Esophagus muscularis mucosa (tissue), 4 donors: ENCODE results near the gene TMCC3. TPM values are rescaled to one million over a fixed set of nuclear protein-coding genes. Genes with fewer than 3 reads are reported as not detected.

Experiments used
- DNase-seq: peaks from one replicate; pipeline ENCODE4 v3.0.0-alpha.2; 2017; ENCODE audit errors: extremely low spot score
- H3K27ac ChIP-seq, 4 donors: fragments of 200-600 bp; sonication (generic); replicated peaks in 1 of 4; 1 replicate in 3 of 4; 2 replicates in 1 of 4; pipeline ENCODE4 v1.5.1; 2016 to 2019; ENCODE audit warnings: mild to moderate bottlenecking in 1 of 4
- H3K27me3 ChIP-seq, 4 donors: fragments of 200-600 bp; sonication (generic); one replicate each; pipeline versions ENCODE4 v1.5.1 to v1.6.0; 2016 to 2019
- H3K36me3 ChIP-seq, 4 donors: fragments of 200-600 bp; sonication (generic); one replicate each; pipeline ENCODE4 v1.5.1; 2016 to 2019
- H3K4me1 ChIP-seq, 4 donors: fragments of 200-600 bp; sonication (generic); one replicate each; pipeline ENCODE4 v1.5.1; 2016 to 2019
- H3K4me3 ChIP-seq, 4 donors: fragments of 200-600 bp; sonication (generic); 1 replicate in 2 of 4; 2 replicates in 2 of 4; pipeline ENCODE4 v1.5.1; 2016 to 2019; ENCODE audit warnings: mild to moderate bottlenecking in 4 of 4, moderate library complexity in 1 of 4
- H3K9me3 ChIP-seq, 4 donors: fragments of 200-600 bp; sonication (generic); 1 replicate in 3 of 4; 2 replicates in 1 of 4; pipeline ENCODE4 v1.5.1; 2016 to 2019
- CTCF ChIP-seq, 3 experiments: fragments of 200-600 bp in 2 of 3; fragments of 450-650 bp in 1 of 3; sonication (generic) in 2 of 3; IDR thresholded peaks; one replicate each; pipeline ENCODE4 v1.5.1; 2017 to 2019; ENCODE audit warnings: antibody characterized with exemption in 3 of 3, mild to moderate bottlenecking in 2 of 3, moderate library complexity in 1 of 3
- EP300 ChIP-seq: sonication (generic); formaldehyde crosslinking; IDR thresholded peaks from one replicate; pipeline ENCODE4 v1.6.1; 2017; ENCODE audit warnings: antibody characterized with exemption
- POLR2A ChIP-seq: fragments of 450-650 bp; IDR thresholded peaks from one replicate; pipeline ENCODE4 v1.6.1; 2017; ENCODE audit warnings: antibody characterized with exemption, moderate library complexity, mild to moderate bottlenecking, low read depth
- POLR2AphosphoS5 ChIP-seq, 2 donors: sonication (generic); formaldehyde crosslinking; IDR thresholded peaks; one replicate each; pipeline ENCODE4 v1.6.1; 2017; ENCODE audit warnings: antibody characterized with exemption in 2 of 2
- WGBS: methylation state at CpG from one replicate; pipeline ENCODE4 v1.1.5; 2018; 5-methylcytosine and 5-hydroxymethylcytosine counted together
- intact Hi-C: fragments of 100-400 bp; cut with DNase I; formaldehyde crosslinking; loops from one replicate; pipeline ENCODE4 v1.15.1; 2023
- total RNA-seq, 4 donors: library from RNA; depleted of rRNA; stranded (reverse); fragments of >200 nt; gene quantifications; one replicate each; pipeline versions ENCODE4 v1.1.0 to v1.2.1, GENCODE V29; 2016

The TMCC3 gene
- total RNA-seq, 4 donors from 2014 or later, result 17.0 to 30.5 (median 19.5) TPM

DNA sequence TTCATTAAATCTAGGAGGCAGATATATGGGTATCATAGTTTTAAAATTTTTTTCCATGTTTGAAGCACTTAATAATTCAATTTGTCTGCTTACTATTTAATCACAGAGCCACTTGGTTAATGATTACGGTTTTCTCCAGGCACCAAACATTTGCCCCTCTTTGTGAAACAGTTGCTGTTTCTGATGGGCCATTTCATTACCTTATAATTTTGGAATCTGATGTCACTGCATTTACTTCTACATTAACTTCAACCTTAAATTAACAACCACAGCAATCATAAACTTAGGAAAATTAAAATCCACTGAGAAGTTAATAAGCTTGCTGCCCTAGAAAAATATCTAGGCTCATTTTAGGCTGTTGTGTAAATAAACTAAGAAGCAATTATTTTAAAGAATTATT lies 17.0 kb downstream of the TMCC3 start:
- TF ChIP-seq EP300, result no peak
- TF ChIP-seq CTCF (IDR thresholded peaks at IDR 0.05), result no peak
- no peak for TF ChIP-seq POLR2A
- no peak for TF ChIP-seq POLR2AphosphoS5 (IDR thresholded peaks at IDR 0.05)
- Histone ChIP-seq H3K27me3 (no peaks in the 10 kb centered on the region), H3K4me1 (peaks cover 0 to 25% (median 1%) of the 10 kb centered on the region in 4 donors), H3K36me3 (no peaks in the 10 kb centered on the region), H3K9me3 (no peaks in the 10 kb centered on the region), H3K27ac (no peak overlapping the region), H3K4me3 (no peak overlapping the region)
- 97% methylated on average over 1 of the region's 1 CpG for WGBS
- intact Hi-C loops, result no loop called here
- DNase-seq, result no peak

GRCh38 chr12:94631058-94631457 lies 19.3 kb downstream of the TMCC3 start:
- TF ChIP-seq EP300 (no peak), CTCF (IDR thresholded peaks at IDR 0.05) (no peak), POLR2A (no peak), POLR2AphosphoS5 (IDR thresholded peaks at IDR 0.05) (no peak)
- 89% methylated on average over 3 of the region's 3 CpGs for WGBS
- H3K27ac ChIP-seq, result no peak overlapping the region
- DNase-seq, result no peak
- no peaks in the 10 kb centered on the region for H3K9me3 ChIP-seq
- H3K36me3 ChIP-seq, result no peaks in the 10 kb centered on the region
- peaks cover 0 to 13% (median 1%) of the 10 kb centered on the region in 4 donors for H3K4me1 ChIP-seq
- H3K4me3 ChIP-seq, result no peak overlapping the region
- no peaks in the 10 kb centered on the region for H3K27me3 ChIP-seq
- intact Hi-C loops, result no loop called here

GRCh38 chr12:94628819-94629472 lies 21.4 kb downstream of the TMCC3 start:
- Histone ChIP-seq H3K36me3 (no peaks in the 10 kb centered on the region), H3K9me3 (no peaks in the 10 kb centered on the region), H3K4me1 (peaks cover 0 to 3% (median 0%) of the 10 kb centered on the region in 4 donors), H3K4me3 (no peak overlapping the region), H3K27ac (no peak overlapping the region), H3K27me3 (no peaks in the 10 kb centered on the region)
- TF ChIP-seq CTCF (IDR thresholded peaks at IDR 0.05) (no peak), POLR2AphosphoS5 (IDR thresholded peaks at IDR 0.05) (no peak), POLR2A (no peak), EP300 (no peak)
- intact Hi-C loops, result no loop called here
- no peak for DNase-seq
- WGBS, result 97% methylated on average over 6 of the region's 6 CpGs

- H3K9me3 ChIP-seq, result no peaks in the 10 kb centered on the region
- TF ChIP-seq EP300, result no peak
- TF ChIP-seq POLR2AphosphoS5 (IDR thresholded peaks at IDR 0.05), result no peak
- TF ChIP-seq CTCF (IDR thresholded peaks at IDR 0.05), result no peak
- TF ChIP-seq POLR2A, result no peak
- intact Hi-C loops, result no loop called here
- peaks cover 0 to 6% (median 4%) of the 10 kb centered on the region in 4 donors for H3K4me1 ChIP-seq
- 93% methylated on average over 4 of the region's 4 CpGs for WGBS
- H3K4me3 ChIP-seq, result no peak overlapping the region
- no peak for DNase-seq
- H3K27ac ChIP-seq, result no peak overlapping the region
- H3K27me3 ChIP-seq, result no peaks in the 10 kb centered on the region
- no peaks in the 10 kb centered on the region for H3K36me3 ChIP-seq
Measured at GRCh38 chr12:94628369-94628768, 22.0 kb downstream of the TMCC3 start.

DNA sequence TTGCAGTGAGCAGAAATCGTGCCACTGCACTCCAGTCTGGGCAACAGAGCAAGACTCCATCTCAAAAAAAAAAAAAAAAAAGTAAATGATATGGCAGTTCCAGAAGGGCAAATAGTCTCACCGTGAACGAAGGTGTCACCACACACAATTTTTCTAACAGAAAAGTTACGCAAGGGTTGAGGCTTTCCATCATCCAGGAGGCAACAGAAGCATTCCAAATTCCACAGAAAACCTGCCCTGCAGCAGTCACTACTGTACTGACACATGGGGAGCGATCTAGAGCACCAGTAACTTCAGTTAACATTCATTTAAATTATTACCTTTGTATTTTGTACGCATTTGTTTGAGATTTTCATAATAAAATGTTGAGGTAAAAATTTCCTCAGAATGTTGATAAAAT lies 24.8 kb downstream of the TMCC3 start:
- no peak for TF ChIP-seq POLR2A
- TF ChIP-seq POLR2AphosphoS5 (IDR thresholded peaks at IDR 0.05), result no peak
- no peak for TF ChIP-seq EP300
- TF ChIP-seq CTCF (IDR thresholded peaks at IDR 0.05), result no peak
- WGBS, result 93% methylated on average over 6 of the region's 6 CpGs

More for the DNA sequence above, 24.8 kb downstream of the TMCC3 start:
- Histone ChIP-seq H3K9me3 (no peaks in the 10 kb centered on the region), H3K27ac (no peak overlapping the region), H3K27me3 (no peaks in the 10 kb centered on the region), H3K4me3 (no peak overlapping the region), H3K36me3 (no peaks in the 10 kb centered on the region), H3K4me1 (peaks cover 13 to 32% (median 29%) of the 10 kb centered on the region in 4 donors)
- intact Hi-C loops, result no loop called here
- no peak for DNase-seq
